ENCODE results near the gene UBAC2. TPM values are rescaled to one million over a fixed set of nuclear protein-coding genes. Genes with fewer than 3 reads are reported as not detected.

Gene UBAC2
- total and polyA plus RNA-seq, 2 of the 8 experiments (the other 6 are each of a cell fraction or from before 2014, with no cell fraction given) = 75.9 to 76.9 TPM

GRCh38 chr13:99257291-99257690, 56.6 kb downstream of the UBAC2 start (continued):
- no peak for TF ChIP-seq ASH2L (IDR thresholded peaks at IDR 0.05; ENCODE audit: low read length)
- no peak for TF ChIP-seq RXRA (IDR thresholded peaks at IDR 0.05; ENCODE audit: insufficient read depth, low read depth, low read length)
- TF ChIP-seq CBX8 (IDR thresholded peaks at IDR 0.05; ENCODE audit: borderline replicate concordance, low read depth, low read length) = no peak
